HL-60 (cell line): ENCODE data around the gene MYO1D.

Source experiments
- DNase-seq, 2 experiments: peaks; one replicate each; pipeline ENCODE4 v3.0.0-alpha.2; 2010 to 2020; ENCODE audit warnings: low read depth in 1 of 2, low spot score in 1 of 2
- H3K27ac ChIP-seq: fragments of 250-450 bp; sonication (Bioruptor Pico); replicated peaks from 2 replicates; pipeline ENCODE4 v1.5.1; 2020; ENCODE audit warnings: mild to moderate bottlenecking, moderate library complexity
- H3K27me3 ChIP-seq: fragments of 250-450 bp; sonication (Bioruptor Pico); 2 replicates; pipeline ENCODE4 v1.5.1; 2021; ENCODE audit warnings: mild to moderate bottlenecking, moderate library complexity; ENCODE audit not compliant: insufficient read depth, poor library complexity, severe bottlenecking
- H3K4me3 ChIP-seq: replicated peaks from 2 replicates; pipeline ENCODE4 v1.5.1; 2011; ENCODE audit warnings: mild to moderate bottlenecking, control low read depth, low read length; ENCODE audit not compliant: insufficient read depth
- CTCF ChIP-seq: IDR thresholded peaks from one replicate; pipeline ENCODE4 v1.5.1; 2011; ENCODE audit warnings: low read length, control low read depth, inconsistent platforms; ENCODE audit not compliant: insufficient read depth
- GABPA ChIP-seq: IDR thresholded peaks from 2 replicates; pipeline ENCODE4 v1.6.1; 2012; ENCODE audit warnings: low read depth
- POLR2AphosphoS5 ChIP-seq: IDR thresholded peaks from 2 replicates; pipeline ENCODE4 v1.6.1; 2012; ENCODE audit warnings: low read depth
- REST ChIP-seq: IDR thresholded peaks from 2 replicates; pipeline ENCODE4 v1.6.1; 2012; ENCODE audit warnings: low read depth; ENCODE audit not compliant: insufficient replicate concordance
- SPI1 ChIP-seq: IDR thresholded peaks from 2 replicates; pipeline ENCODE4 v1.6.1; 2012; ENCODE audit warnings: low read depth, mild to moderate bottlenecking, borderline replicate concordance

Gene MYO1D

GRCh38 chr17:32769846-32770245 is 107.1 kb downstream of the MYO1D start:
- TF ChIP-seq SPI1 (no peak), GABPA (no peak), REST (no peak), POLR2AphosphoS5 (no peak), CTCF (no peak)
- H3K4me3 ChIP-seq: no peak overlapping the region
- DNase-seq: no peak
- H3K27me3 ChIP-seq: peaks cover 3% of the 10 kb centered on the region
- no peak overlapping the region for H3K27ac ChIP-seq

- Histone ChIP-seq H3K27me3 (peaks cover 3% of the 10 kb centered on the region), H3K27ac (no peak overlapping the region), H3K4me3 (no peak overlapping the region)
- TF ChIP-seq GABPA: no peak
- no peak for TF ChIP-seq POLR2AphosphoS5
- TF ChIP-seq SPI1: no peak
- TF ChIP-seq REST: no peak
- no peak for TF ChIP-seq CTCF
- no peak for DNase-seq
These were observed 113.0 kb downstream of the MYO1D start for GRCh38 chr17:32763855-32764439.

GRCh38 chr17:32759476-32759875 is 117.4 kb downstream of the MYO1D start:
- TF ChIP-seq GABPA (no peak), REST (no peak), POLR2AphosphoS5 (no peak), CTCF (no peak)
- Histone ChIP-seq H3K27me3 (peaks cover 3% of the 10 kb centered on the region), H3K27ac (no peak overlapping the region), H3K4me3 (no peak overlapping the region)
- no peak for DNase-seq
